NCI-H82 treated with DMSO at 0.1 percent for 48 hours (cell line): Measurements from ENCODE around the gene PRAMEF17.
"Not testable (repeated sequence)": the region's sequence is repeated elsewhere in the genome, so short reads cannot be mapped to it uniquely, and the experiment has no call there.

Experiments used
- DNase-seq: peaks from one replicate; lab custom pipeline; 2025; ENCODE audit not compliant: unreplicated experiment; lab: John Stamatoyannopoulos, UW

PRAMEF17 gene

GRCh38 chr1:13389332-13389731 lies at the start of gene PRAMEF17:
TSS of gene PRAMEF17 (plus strand) at chr1:13389632. CDS start at chr1:13389658, 26 bp downstream.
- DNase-seq, result not testable (repeated sequence)

- DNase-seq, result not testable (repeated sequence)
These were observed 46.9 kb upstream of the PRAMEF17 start for GRCh38 chr1:13342496-13342895.

- not testable (repeated sequence) for DNase-seq
These were observed 42.4 kb upstream of the PRAMEF17 start, which contains the start of gene PRAMEF14 for GRCh38 chr1:13347034-13347433. TSS of gene PRAMEF14 (minus strand) at chr1:13347134. CDS start at chr1:13345314, 1,820 bp downstream.

- not testable (repeated sequence) for DNase-seq
These were observed 36.0 kb upstream of the PRAMEF17 start for GRCh38 chr1:13353476-13353875.

- not testable (repeated sequence) for DNase-seq
These were observed 35.0 kb upstream of the PRAMEF17 start for GRCh38 chr1:13354475-13354874.

GRCh38 chr1:13356774-13357173 lies 32.7 kb upstream of the PRAMEF17 start:
- DNase-seq, result peak; percentile 11

- DNase-seq, result not testable (repeated sequence)
These were observed 27.1 kb upstream of the PRAMEF17 start for GRCh38 chr1:13362364-13362763.

- DNase-seq, result not testable (repeated sequence)
These were observed 24.5 kb upstream of the PRAMEF17 start for GRCh38 chr1:13364928-13365327.

GRCh38 chr1:13366536-13366935 lies 22.9 kb upstream of the PRAMEF17 start:
- DNase-seq, result not testable (repeated sequence)

GRCh38 chr1:13368544-13368943 lies 20.9 kb upstream of the PRAMEF17 start:
- DNase-seq, result not testable (repeated sequence)

- DNase-seq, result not testable (repeated sequence)
These were observed 10.4 kb upstream of the PRAMEF17 start for GRCh38 chr1:13378983-13379382.

- not testable (repeated sequence) for DNase-seq
These were observed 9.1 kb upstream of the PRAMEF17 start for GRCh38 chr1:13380380-13380779.

GRCh38 chr1:13393004-13393403 lies 3.6 kb downstream of the PRAMEF17 start:
- not testable (repeated sequence) for DNase-seq

- DNase-seq, result not testable (repeated sequence)
These were observed 5.3 kb downstream of the PRAMEF17 start for GRCh38 chr1:13394761-13395160.

GRCh38 chr1:13395311-13395710 lies 5.9 kb downstream of the PRAMEF17 start:
- DNase-seq, result not testable (repeated sequence)

GRCh38 chr1:13407811-13408210 lies 18.4 kb downstream of the PRAMEF17 start:
- no peak for DNase-seq

- DNase-seq, result not testable (repeated sequence)
These were observed 20.7 kb downstream of the PRAMEF17 start, which contains the start of gene PRAMEF20 for GRCh38 chr1:13410150-13410549. TSS of gene PRAMEF20 (plus strand) at chr1:13410450. CDS start at chr1:13416355, 5,905 bp downstream.

- no peak for DNase-seq
These were observed 41.1 kb downstream of the PRAMEF17 start for GRCh38 chr1:13430495-13430894.

GRCh38 chr1:13432251-13432650 lies 42.8 kb downstream of the PRAMEF17 start:
- no peak for DNase-seq

- DNase-seq, result not testable (repeated sequence)
These were observed 44.4 kb downstream of the PRAMEF17 start for GRCh38 chr1:13433694-13434358.

GRCh38 chr1:13435458-13435857 lies 46.0 kb downstream of the PRAMEF17 start:
- DNase-seq, result no peak

- not testable (repeated sequence) for DNase-seq
These were observed 49.8 kb downstream of the PRAMEF17 start for GRCh38 chr1:13439104-13439783.
